NOMO-1 treated with DMSO at 0.1 percent for 48 hours (cell line): ENCODE measurements around the gene NQO1.
A peak's percentile ranks its signal among the peaks of the same experiment; 100 is the strongest.
"Not testable (repeated sequence)": the region's sequence is repeated elsewhere in the genome, so short reads cannot be mapped to it uniquely, and the experiment has no call there.

Experiments used
- DNase-seq: peaks from one replicate; lab custom pipeline; 2025; ENCODE audit not compliant: unreplicated experiment; lab: John Stamatoyannopoulos, UW

NQO1 gene

GRCh38 chr16:69726313-69727060 lies at the start of gene NQO1:
Gene NQO1, minus strand, starts transcription at chr16:69726560. Its CDS starts 121 bp downstream, at chr16:69726439.
- DNase-seq: peak; percentile 94

GRCh38 chr16:69775563-69775962 lies 49.2 kb upstream of the NQO1 start:
- no peak for DNase-seq

DNA sequence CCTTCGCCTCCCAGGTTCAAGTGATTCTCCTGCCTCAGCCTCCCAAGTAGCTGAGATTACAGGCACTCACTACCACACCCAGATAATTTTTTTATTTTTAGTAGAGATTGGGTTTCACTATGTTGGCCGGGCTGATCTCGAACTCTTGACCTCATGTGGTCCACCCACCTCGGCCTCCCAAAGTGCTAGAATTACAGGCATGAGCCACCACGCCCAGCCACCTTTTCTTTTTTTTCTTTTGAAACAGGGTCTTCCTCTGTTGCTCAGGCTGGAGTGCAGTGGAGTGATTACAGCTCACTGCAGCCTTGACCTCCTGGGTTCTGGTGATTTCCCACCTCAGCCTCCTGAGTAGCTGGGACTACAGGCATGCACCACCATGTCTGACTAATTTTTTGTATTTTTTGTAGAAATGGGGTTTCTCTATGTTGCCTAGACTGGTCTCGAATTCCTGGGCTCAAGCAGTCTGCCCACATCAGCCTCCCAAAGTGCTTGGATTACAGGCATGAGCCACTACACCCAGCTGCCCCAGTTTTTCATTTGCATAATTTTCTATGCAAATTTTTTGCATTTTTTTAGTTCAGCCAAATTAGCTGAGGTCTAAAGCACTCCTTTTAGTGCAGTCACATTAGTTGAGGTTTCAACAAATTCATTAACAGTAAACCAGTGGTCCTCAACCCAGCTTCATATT lies 47.0 kb upstream of the NQO1 start:
- DNase-seq: no peak

DNA sequence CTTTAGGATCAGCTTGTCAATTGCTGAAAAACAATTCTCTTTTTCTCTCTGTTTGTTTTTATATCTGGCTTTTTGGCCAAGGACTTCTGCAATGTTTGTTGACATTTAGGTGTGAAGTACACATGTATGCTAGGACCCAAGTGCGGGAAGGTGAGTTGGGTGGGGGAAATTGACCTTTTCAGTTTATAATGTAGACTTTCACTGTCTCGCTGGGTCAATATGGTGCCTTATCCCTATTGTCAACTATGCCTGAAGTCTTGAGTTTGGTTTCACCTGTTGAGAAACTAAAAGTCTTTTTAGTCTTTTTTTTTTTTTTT lies 45.2 kb upstream of the NQO1 start:
- DNase-seq: no peak

DNA sequence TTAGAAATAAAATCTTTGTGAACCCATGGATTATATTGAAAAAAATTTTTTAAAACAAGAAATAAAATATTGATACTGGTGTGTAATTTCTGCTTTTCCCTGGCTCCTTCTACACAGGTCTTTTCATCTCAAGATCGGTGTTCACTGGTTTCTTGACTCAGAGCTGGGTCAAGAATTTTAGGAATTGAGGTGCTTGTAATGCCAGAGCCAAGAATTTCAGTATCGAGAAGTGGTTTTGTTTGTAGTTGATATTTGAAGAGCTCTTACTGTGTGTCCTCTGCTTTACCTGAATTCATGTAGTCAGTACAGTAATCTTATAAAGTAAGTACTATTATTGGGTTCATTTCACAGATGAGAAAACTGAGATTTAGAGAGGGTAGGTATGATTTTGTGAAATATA lies 43.0 kb upstream of the NQO1 start:
- no peak for DNase-seq

GRCh38 chr16:69768666-69769065 lies 42.3 kb upstream of the NQO1 start:
- no peak for DNase-seq

- DNase-seq: no peak
Observed at GRCh38 chr16:69767459-69768229, 41.3 kb upstream of the NQO1 start.

DNA sequence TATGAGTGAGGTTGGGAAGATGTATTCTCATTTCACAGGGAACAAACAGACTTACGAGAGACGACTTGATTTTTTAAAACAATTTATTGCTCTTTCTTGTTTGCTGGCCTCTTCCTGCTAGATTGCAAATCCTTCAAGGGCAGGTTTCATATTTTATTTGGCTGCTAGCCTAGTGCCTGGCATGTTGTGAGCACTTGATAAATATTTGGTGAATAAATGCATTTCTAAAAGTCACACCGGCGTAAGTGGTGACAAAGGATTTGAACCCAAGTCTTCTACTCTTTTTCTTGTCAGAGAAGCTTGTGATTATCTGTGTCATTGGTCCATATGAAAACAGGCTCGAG lies 37.2 kb upstream of the NQO1 start:
- DNase-seq: no peak

DNA sequence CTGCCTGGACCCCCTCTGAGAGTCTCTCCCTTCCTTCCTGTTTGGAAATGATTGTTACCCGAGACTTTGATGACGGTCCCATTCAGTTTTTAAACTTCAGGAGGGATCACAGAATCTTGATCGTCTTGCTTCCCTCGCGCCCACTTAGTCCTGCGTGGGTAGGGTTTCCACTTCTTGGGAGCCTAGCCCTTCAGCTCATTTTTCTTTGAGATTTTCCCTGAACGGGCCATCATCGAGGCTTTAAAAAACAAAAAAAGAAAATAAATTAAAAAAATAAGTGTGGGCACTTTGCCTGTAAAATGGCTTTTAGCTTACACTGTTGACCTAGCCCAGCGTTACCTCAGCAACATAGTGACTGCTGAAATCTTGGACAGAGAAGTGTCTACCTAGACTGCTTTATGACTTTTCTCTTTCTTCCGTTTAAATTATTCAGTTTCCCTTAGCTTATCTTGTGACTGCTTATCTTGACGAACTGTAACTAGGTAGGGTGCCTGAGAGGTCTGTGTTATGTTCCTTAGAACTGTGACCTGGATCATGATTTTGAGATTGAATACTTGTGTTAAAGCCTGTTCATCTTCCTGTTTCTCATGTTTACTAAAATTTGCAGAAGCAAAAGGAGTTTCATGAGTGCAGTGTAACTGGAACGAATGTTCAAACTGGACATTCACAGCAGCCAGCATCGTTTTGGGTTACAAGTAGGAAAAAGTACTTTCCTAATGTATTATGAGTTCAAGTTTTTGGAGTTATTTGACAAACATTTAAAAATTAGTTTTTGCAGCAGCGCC lies 36.6 kb upstream of the NQO1 start:
- peak; percentile 82 for DNase-seq

GRCh38 chr16:69761983-69762813 lies 35.8 kb upstream of the NQO1 start, which contains the start of gene WWP2:
Gene WWP2, plus strand, starts transcription at chr16:69762332. Its CDS starts 24,679 bp downstream, at chr16:69787011.
- DNase-seq: peak; percentile 71

DNA sequence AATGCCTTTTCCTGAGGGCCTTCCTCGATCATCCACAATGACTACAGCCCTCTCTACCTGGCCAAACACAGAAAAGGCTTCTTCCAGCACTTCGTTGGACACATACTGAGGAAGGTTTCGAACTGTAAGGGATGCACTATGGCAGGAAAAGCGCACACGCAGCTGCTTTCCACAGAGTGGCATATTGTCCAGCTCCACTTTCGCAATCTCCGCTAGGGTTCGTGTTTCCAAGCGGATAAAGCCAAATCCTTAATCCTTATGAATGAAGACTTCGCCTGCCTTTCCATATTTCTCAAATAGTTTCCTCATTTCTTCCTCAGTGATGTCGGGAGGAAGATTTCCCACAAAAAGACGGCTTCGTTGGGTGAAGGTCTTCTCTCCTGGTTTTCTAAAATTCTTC lies 31.0 kb upstream of the NQO1 start:
- not testable (repeated sequence) for DNase-seq

- DNase-seq: no peak
Observed at GRCh38 chr16:69756705-69757104, 30.3 kb upstream of the NQO1 start.

GRCh38 chr16:69754469-69755310 lies 28.3 kb upstream of the NQO1 start, which contains the start of gene NOB1:
Gene NOB1, minus strand, starts transcription at chr16:69754926. Its CDS starts 16 bp downstream, at chr16:69754910.
- DNase-seq: peak; percentile 93

GRCh38 chr16:69754143-69754468 lies 27.7 kb upstream of the NQO1 start:
- DNase-seq: no peak

DNA sequence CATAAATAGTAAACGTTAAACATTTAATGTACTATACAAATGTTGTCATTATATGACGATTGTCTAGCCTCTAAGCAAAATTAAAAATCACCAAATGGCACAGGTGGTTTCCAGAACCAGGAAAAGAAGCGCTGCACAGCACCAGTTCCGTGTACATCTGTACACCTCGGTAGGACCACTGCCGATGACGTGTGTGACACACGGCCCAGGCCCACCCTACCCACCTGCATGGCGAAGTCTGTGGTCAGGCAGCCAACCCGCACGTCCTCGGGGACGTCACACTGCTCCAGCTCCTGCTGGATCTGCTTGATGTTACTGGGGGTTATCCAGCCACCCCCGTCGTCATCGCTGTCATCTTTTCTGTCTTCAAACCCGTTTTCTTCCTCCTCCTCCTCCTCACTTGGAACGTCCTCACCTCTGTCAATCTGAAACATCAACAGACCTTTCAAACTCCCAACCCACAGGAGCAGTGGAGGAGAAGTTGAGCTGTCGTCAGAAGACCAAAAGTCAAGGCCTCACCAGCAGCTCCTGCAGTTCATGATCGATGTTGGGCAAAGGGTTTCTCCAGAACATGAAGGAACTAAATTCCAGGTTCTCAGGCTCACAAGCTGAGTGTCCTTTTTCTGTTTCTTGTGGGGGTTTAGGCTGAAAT lies 22.5 kb upstream of the NQO1 start:
- DNase-seq: no peak

DNA sequence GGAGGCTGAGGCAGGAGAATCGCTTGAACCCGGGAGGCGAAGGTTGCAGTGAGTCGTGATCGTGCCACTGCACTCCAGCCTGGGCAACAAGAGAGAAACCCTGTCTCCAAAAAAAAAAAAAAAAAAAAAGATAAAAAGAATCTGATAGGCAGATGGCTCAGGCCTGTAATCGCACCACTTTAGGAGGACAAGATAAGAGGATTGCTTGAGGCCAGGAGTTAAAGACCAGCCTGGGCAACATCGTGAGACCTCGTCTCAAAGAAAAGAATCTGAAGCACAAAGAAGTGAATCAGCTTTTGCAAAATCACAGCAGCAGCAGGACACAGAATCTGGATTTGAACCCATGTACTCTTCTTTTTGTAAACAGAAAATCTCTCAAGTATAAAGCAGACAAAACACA lies 20.8 kb upstream of the NQO1 start:
- no peak for DNase-seq

- no peak for DNase-seq
Observed at GRCh38 chr16:69745959-69746358, 19.6 kb upstream of the NQO1 start.

- no peak for DNase-seq
Observed at GRCh38 chr16:69745232-69745612, 18.9 kb upstream of the NQO1 start.
